Measurements from ENCODE around the gene RRAS. TPM values are rescaled to one million over a fixed set of nuclear protein-coding genes. Genes with fewer than 3 reads are reported as not detected.

The RRAS gene
- total and polyA plus RNA-seq, 2 donors: 11.8 to 279 TPM

GRCh38 chr19:49616532-49616931 lies 23.4 kb downstream of the RRAS start:
- Histone ChIP-seq H3K36me3 (ENCODE audit: insufficient read depth) (no peaks in the 10 kb centered on the region), H3K27ac (ENCODE audit: low read depth) (no peak overlapping the region), H3K4me3 (ENCODE audit: low read depth, low read length) (no peak overlapping the region), H3K4me1 (ENCODE audit: insufficient read depth) (no peaks in the 10 kb centered on the region)
- 96% methylated on average over 7 of the region's 7 CpGs for WGBS
- no peak for DNase-seq (ENCODE audit: extremely low spot score)

DNA sequence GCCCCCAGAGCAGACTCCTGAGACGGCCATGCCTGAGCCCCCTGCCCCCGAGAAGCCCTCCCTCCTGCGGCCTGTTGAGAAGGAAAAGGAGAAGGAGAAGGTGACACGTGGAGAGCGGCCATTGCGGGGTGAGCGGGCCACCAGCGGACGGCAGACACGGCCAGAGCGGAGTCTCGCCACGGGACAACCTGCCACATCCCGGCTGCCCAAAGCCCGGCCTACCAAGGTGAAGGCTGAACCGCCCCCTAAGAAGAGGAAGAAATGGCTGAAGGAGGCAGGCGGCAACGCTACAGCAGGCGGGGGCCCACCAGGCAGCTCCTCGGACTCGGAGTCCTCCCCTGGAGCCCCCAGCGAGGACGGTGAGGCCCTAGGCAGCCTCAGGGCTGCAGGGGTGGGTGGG lies 24.1 kb downstream of the RRAS start:
- 98% methylated on average over 23 of the region's 23 CpGs for WGBS
- Histone ChIP-seq H3K4me1 (ENCODE audit: insufficient read depth) (no peaks in the 10 kb centered on the region), H3K4me3 (ENCODE audit: low read depth, low read length) (no peak overlapping the region), H3K27ac (ENCODE audit: low read depth) (no peak overlapping the region), H3K36me3 (ENCODE audit: insufficient read depth) (no peaks in the 10 kb centered on the region)
- no peak for DNase-seq (ENCODE audit: extremely low spot score)

DNA sequence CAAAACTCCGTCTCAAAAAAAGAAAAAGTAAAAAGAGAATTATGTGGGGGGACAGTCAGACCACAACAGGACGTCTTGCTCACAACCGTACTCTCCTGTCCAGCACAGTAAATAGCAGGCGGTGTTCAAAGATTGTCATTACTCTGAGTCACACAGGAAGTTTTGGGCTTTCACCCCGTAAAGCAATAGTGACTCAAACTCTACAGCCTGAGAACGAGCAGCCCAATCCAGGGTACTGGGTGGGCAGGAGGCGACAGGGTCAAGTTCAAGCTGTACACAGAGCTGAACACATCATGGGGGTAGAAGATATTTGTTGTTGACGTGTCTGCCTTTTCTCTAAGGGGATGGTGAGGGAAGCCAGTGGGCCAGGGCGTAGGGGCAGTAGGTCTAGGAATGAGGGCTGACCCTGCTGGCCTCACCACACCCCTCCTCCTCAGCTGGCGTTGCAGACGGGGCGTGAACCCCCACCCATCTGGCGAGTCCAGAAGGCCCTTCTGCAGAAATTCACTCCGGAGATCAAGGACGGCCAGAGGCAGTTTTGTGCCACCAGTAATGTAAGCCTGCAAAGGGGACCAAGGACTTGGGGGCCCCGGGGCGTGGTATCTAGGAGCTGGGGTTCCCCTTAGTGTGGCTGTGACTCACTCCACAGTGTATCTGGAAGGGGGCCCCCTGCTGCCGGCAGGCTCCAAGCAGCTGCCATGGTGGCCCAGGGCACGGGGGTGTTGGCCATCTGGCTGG lies 25.7 kb downstream of the RRAS start:
- H3K4me1 ChIP-seq (ENCODE audit: insufficient read depth): no peaks in the 10 kb centered on the region
- H3K27ac ChIP-seq (ENCODE audit: low read depth): no peak overlapping the region
- no peaks in the 10 kb centered on the region for H3K36me3 ChIP-seq (ENCODE audit: insufficient read depth)
- no peak overlapping the region for H3K4me3 ChIP-seq (ENCODE audit: low read depth, low read length)
- 79% methylated on average over 19 of the region's 19 CpGs for WGBS
- no peak for DNase-seq (ENCODE audit: extremely low spot score)

DNA sequence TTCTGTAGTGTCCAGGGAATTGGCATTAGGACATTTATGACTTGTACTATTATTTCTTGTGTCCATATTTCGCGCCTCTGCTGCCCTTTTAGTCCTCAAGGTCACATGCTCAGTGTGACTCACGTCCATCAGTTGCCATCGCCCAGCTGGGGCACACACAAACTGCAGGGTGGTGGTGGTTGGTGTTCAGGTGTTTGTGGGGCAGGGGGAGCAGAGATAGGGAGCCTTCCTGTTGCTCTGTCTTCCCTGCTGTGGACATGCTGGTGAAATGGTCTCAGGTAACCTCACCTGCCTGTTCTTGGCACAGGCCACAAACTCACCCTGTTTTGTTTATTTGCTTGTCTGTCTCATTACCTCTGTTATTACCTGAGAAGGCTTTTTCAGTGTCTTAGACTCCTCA lies 26.6 kb downstream of the RRAS start:
- Histone ChIP-seq H3K36me3 (ENCODE audit: insufficient read depth) (no peaks in the 10 kb centered on the region), H3K4me1 (ENCODE audit: insufficient read depth) (no peaks in the 10 kb centered on the region), H3K4me3 (ENCODE audit: low read depth, low read length) (no peak overlapping the region), H3K27ac (ENCODE audit: low read depth) (no peak overlapping the region)
- DNase-seq (ENCODE audit: extremely low spot score): no peak
- 80% methylated on average over 4 of the region's 4 CpGs for WGBS

DNA sequence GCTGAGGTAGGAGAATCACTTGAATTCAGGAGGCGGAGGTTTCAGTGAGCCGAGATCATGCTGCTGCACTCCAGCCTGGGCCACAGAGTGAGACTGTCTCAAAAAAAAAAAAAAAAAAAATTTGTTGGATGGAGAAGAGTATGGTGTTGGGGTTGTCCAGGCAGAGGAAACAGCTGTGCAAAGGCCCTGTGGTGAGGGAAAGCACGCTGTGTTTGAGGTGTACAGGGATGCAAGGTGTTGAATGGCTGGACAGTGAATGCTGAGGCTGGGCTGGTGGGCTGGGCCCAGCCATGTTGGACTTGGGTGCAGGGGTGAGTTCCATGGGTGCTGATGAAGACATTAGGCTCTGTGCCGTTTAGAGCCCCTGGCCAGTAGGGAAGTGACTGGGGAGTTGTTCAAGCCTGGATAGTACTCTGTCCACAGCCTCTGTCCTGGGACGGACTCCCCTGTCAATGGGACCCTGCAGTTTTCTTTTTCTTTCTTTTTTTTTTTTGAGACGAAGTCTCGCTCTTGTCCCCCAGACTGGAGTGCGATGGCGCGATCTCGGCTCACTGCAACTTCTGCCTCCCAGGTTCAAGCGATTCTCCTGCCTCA lies 30.3 kb downstream of the RRAS start:
- no peak for DNase-seq (ENCODE audit: extremely low spot score)
- Histone ChIP-seq H3K4me1 (ENCODE audit: insufficient read depth) (no peaks in the 10 kb centered on the region), H3K36me3 (ENCODE audit: insufficient read depth) (peaks cover 3% of the 10 kb centered on the region), H3K27ac (ENCODE audit: low read depth) (no peak overlapping the region), H3K4me3 (ENCODE audit: low read depth, low read length) (no peak overlapping the region)
- 96% methylated on average over 12 of the region's 12 CpGs for WGBS

DNA sequence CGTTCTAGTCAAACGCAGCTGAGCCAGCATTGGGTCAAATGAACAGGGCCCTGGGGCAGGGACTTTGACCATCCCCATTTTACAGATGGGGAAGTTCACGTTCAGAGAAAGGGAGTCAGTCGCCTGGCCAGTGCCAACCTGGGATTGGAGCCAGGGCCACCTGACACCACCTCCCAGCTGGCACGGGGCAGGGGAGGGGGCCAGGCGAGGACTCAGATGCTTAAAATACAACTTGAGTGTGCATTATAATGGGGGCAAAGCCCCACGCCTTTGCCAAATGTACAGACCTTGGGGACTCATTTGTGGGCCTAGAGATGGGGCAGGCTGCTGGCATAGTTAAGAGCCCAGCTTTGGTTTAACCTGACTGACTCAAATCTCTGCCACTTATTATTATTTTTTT lies 34.3 kb downstream of the RRAS start:
- Histone ChIP-seq H3K4me1 (ENCODE audit: insufficient read depth) (no peaks in the 10 kb centered on the region), H3K36me3 (ENCODE audit: insufficient read depth) (peaks cover 7% of the 10 kb centered on the region)
- WGBS: 88% methylated on average over 7 of the region's 7 CpGs

GRCh38 chr19:49602806-49603205 lies 37.1 kb downstream of the RRAS start:
- no peak for DNase-seq (ENCODE audit: extremely low spot score)
- no peak overlapping the region for H3K4me3 ChIP-seq (ENCODE audit: low read depth, low read length)
- peaks cover 7% of the 10 kb centered on the region for H3K36me3 ChIP-seq (ENCODE audit: insufficient read depth)
- H3K27ac ChIP-seq (ENCODE audit: low read depth): no peak overlapping the region
- 97% methylated on average over 2 of the region's 2 CpGs for WGBS
- H3K4me1 ChIP-seq (ENCODE audit: insufficient read depth): no peaks in the 10 kb centered on the region

More for the DNA sequence above, 34.3 kb downstream of the RRAS start:
- no peak overlapping the region for H3K4me3 ChIP-seq (ENCODE audit: low read depth, low read length)
- no peak for DNase-seq (ENCODE audit: extremely low spot score)
- H3K27ac ChIP-seq (ENCODE audit: low read depth): no peak overlapping the region

GRCh38 chr19:49601482-49602038 lies 38.4 kb downstream of the RRAS start:
- H3K27ac ChIP-seq (ENCODE audit: low read depth): no peak overlapping the region
- no peak overlapping the region for H3K4me3 ChIP-seq (ENCODE audit: low read depth, low read length)
- H3K36me3 ChIP-seq (ENCODE audit: insufficient read depth): peaks cover 7% of the 10 kb centered on the region
- no peaks in the 10 kb centered on the region for H3K4me1 ChIP-seq (ENCODE audit: insufficient read depth)
- no peak for DNase-seq (ENCODE audit: extremely low spot score)
- WGBS: 95% methylated on average over 38 of the region's 38 CpGs

- no peak overlapping the region for H3K4me3 ChIP-seq (ENCODE audit: low read depth, low read length)
- H3K27ac ChIP-seq (ENCODE audit: low read depth): no peak overlapping the region
- DNase-seq (ENCODE audit: extremely low spot score): no peak
- WGBS: 94% methylated on average over 26 of the region's 26 CpGs
- H3K36me3 ChIP-seq (ENCODE audit: insufficient read depth): peaks cover 4% of the 10 kb centered on the region
- no peaks in the 10 kb centered on the region for H3K4me1 ChIP-seq (ENCODE audit: insufficient read depth)
These were observed 40.3 kb downstream of the RRAS start for GRCh38 chr19:49599378-49600295.

- DNase-seq (ENCODE audit: extremely low spot score): no peak
- no peak overlapping the region for H3K4me3 ChIP-seq (ENCODE audit: low read depth, low read length)
- no peaks in the 10 kb centered on the region for H3K4me1 ChIP-seq (ENCODE audit: insufficient read depth)
- 95% methylated on average over 29 of the region's 29 CpGs for WGBS
- H3K36me3 ChIP-seq (ENCODE audit: insufficient read depth): peaks cover 6% of the 10 kb centered on the region
- H3K27ac ChIP-seq (ENCODE audit: low read depth): no peak overlapping the region
These were observed 42.3 kb downstream of the RRAS start for GRCh38 chr19:49597703-49597974.

GRCh38 chr19:49596954-49597702 lies 42.8 kb downstream of the RRAS start:
- Histone ChIP-seq H3K4me3 (ENCODE audit: low read depth, low read length) (no peak overlapping the region), H3K27ac (ENCODE audit: low read depth) (no peak overlapping the region), H3K36me3 (ENCODE audit: insufficient read depth) (peaks cover 6% of the 10 kb centered on the region), H3K4me1 (ENCODE audit: insufficient read depth) (no peaks in the 10 kb centered on the region)
- DNase-seq (ENCODE audit: extremely low spot score): no peak
- 96% methylated on average over 65 of the region's 65 CpGs for WGBS

DNA sequence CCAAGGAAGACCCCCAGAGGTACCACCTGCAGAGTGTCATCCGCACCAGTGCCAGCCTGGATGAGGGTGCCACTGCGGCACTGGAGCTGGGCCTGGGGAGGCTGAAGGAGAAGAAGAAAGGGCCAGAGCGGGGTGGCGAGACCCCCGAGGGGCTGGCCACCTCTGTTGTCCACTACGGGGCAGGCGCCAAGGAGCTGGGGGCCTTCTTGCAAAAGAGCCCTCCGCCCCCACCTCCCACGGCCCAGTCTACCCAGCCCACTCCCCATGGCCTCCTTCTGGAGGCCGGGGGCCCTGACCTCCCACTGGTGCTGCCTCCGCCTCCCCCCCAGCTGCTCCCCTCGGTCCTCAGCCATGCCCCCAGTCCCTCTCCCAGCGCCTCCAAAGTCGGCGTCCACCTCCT lies 43.5 kb downstream of the RRAS start:
- no peak overlapping the region for H3K27ac ChIP-seq (ENCODE audit: low read depth)

DNA sequence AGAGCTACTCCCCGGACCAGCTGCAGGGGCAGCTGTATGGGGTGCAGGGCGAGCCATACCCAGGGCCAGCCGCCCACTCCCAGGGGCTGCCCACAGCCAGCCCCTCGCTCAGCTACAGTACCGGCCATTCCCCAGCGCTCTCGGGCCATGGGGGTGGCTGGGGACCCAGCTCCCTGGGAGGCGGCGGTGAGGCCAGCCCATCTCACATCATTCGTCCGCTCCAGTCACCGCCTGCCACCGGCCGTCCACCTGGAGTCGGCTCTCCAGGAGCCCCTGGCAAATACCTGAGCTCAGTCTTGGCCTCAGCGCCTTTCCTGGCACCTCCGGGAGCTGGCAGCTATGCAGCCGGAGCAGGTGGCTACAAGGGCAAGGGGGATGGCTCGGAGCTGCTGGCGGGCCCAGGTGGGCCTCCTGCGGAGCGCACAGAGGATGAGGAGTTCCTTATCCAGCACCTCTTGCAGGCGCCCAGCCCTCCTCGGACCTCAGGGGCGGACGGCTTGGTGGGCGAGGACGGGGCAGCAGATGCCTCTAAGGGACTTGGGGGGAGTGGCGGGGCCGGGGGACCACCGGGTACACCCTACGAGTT lies 44.0 kb downstream of the RRAS start:
- no peak for DNase-seq (ENCODE audit: extremely low spot score)
- WGBS: 91% methylated on average over 32 of the region's 32 CpGs
- H3K27ac ChIP-seq (ENCODE audit: low read depth): no peak overlapping the region
- no peak overlapping the region for H3K4me3 ChIP-seq (ENCODE audit: low read depth, low read length)
- peaks cover 2% of the 10 kb centered on the region for H3K36me3 ChIP-seq (ENCODE audit: insufficient read depth)
- H3K4me1 ChIP-seq (ENCODE audit: insufficient read depth): no peaks in the 10 kb centered on the region

More for the DNA sequence above, 43.5 kb downstream of the RRAS start:
- Histone ChIP-seq H3K4me1 (ENCODE audit: insufficient read depth) (no peaks in the 10 kb centered on the region), H3K36me3 (ENCODE audit: insufficient read depth) (peaks cover 5% of the 10 kb centered on the region), H3K4me3 (ENCODE audit: low read depth, low read length) (no peak overlapping the region)
- 92% methylated on average over 15 of the region's 15 CpGs for WGBS
- DNase-seq (ENCODE audit: extremely low spot score): no peak

All from urinary bladder (tissue), 4 donors.